ENCODE measurements around the gene ZBTB16.

The ZBTB16 gene

DNA sequence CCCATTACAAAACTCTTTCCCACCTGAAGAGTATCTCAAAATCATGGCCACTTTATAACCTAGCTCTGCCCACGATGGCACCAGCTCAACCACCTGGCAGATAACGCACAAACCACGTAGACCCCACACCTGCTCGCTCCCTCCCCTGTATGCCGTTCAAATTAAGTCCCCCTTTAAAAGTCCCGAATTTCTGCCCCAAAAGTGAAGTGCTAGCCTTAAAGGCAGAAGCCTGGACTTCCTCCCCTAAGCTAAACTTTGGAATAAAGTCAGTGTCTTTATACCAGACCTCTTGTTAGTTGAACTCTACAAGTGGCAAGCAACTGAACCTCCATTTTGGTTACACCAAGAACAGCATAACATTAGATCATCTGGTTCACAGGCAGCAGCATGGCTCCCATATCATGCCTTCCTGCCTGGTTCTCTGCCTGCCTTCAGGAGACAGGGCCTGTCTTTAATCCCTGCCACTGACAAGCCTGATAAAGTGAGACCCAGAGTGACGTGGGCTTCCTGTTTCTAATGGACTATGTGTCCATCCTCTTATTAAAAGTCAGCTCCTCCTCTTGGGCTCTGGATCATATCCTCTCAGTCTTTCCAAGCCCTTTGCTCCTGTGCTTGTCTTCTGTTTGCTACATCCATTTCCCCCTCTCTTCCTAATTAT lies 204.1 kb downstream of the ZBTB16 start:
- peaks cover 12% of the 10 kb centered on the region; the same call in 1 of the 2 replicates for H4K20me1 ChIP-seq (ENCODE audit: insufficient read depth, low read length)
- H3K4me1 ChIP-seq (ENCODE audit: insufficient read depth, low read length), result no peaks in the 10 kb centered on the region
- no peaks in the 10 kb centered on the region for H3K79me2 ChIP-seq (ENCODE audit: insufficient read depth, low read length)
- no peak overlapping the region for H3K9ac ChIP-seq (ENCODE audit: low read depth, low read length)
- no peak for ATAC-seq (ENCODE audit: insufficient read depth, low read depth)
- H3K4me2 ChIP-seq (ENCODE audit: insufficient read depth, low read length), result no peak overlapping the region
- H3K9me3 ChIP-seq (ENCODE audit: insufficient read depth, low read length, severe bottlenecking), result no peaks in the 10 kb centered on the region
- no peak overlapping the region for H2AFZ ChIP-seq (ENCODE audit: low read depth, low read length)
- DNase-seq, result no peak
- peaks cover 5% of the 10 kb centered on the region for H3K27me3 ChIP-seq (ENCODE audit: insufficient read depth, low read length, poor library complexity)
- H3K4me3 ChIP-seq (ENCODE audit: low read depth in 1 of 2, low read length in 2 of 2), result no peak overlapping the region
- no peaks in the 10 kb centered on the region for H3K36me3 ChIP-seq (ENCODE audit: insufficient read depth, low read length)
- no peak overlapping the region for H3K27ac ChIP-seq (ENCODE audit: low read length)
- TF ChIP-seq, protein P1, sequence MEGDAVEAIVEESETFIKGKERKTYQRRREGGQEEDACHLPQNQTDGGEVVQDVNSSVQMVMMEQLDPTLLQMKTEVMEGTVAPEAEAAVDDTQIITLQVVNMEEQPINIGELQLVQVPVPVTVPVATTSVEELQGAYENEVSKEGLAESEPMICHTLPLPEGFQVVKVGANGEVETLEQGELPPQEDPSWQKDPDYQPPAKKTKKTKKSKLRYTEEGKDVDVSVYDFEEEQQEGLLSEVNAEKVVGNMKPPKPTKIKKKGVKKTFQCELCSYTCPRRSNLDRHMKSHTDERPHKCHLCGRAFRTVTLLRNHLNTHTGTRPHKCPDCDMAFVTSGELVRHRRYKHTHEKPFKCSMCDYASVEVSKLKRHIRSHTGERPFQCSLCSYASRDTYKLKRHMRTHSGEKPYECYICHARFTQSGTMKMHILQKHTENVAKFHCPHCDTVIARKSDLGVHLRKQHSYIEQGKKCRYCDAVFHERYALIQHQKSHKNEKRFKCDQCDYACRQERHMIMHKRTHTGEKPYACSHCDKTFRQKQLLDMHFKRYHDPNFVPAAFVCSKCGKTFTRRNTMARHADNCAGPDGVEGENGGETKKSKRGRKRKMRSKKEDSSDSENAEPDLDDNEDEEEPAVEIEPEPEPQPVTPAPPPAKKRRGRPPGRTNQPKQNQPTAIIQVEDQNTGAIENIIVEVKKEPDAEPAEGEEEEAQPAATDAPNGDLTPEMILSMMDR (IDR thresholded peaks at IDR 0.05; ENCODE audit: borderline replicate concordance, extremely low read depth, low read length, poor library complexity, severe bottlenecking), result no peak
- no peak for TF ChIP-seq EZH2 (IDR thresholded peaks at IDR 0.05; ENCODE audit: borderline replicate concordance, low read depth, low read length, severe bottlenecking)

DNA sequence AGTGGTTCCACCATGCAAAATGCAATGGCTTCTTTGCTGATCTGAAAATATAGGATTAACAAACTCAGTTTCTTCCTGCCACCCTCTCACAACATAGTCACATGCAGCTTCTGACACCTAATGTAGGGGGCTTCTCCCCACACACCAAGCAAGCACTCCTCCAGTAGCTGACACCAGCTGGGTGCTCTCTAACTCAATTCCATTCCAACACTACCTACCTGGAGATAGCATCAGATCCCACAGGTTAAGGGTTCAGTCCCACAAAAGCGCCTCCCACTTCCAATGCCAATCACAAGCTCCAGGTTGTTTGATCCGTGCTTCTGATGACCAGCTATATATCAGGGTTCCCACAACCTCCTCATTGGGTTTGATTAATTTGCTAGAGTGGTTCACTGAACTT lies 204.9 kb downstream of the ZBTB16 start:
- DNase-seq (no peak), ATAC-seq (ENCODE audit: insufficient read depth, low read depth) (no peak)
- Histone ChIP-seq H4K20me1 (ENCODE audit: insufficient read depth, low read length) (peaks cover 8% of the 10 kb centered on the region; the same call in 1 of the 2 replicates), H3K4me2 (ENCODE audit: insufficient read depth, low read length) (no peak overlapping the region), H3K36me3 (ENCODE audit: insufficient read depth, low read length) (no peaks in the 10 kb centered on the region), H3K4me3 (ENCODE audit: low read depth in 1 of 2, low read length in 2 of 2) (no peak overlapping the region), H3K27me3 (ENCODE audit: insufficient read depth, low read length, poor library complexity) (peaks cover 5% of the 10 kb centered on the region), H3K9ac (ENCODE audit: low read depth, low read length) (no peak overlapping the region), H2AFZ (ENCODE audit: low read depth, low read length) (no peak overlapping the region), H3K79me2 (ENCODE audit: insufficient read depth, low read length) (no peaks in the 10 kb centered on the region), H3K9me3 (ENCODE audit: insufficient read depth, low read length, severe bottlenecking) (no peaks in the 10 kb centered on the region), H3K4me1 (ENCODE audit: insufficient read depth, low read length) (no peaks in the 10 kb centered on the region), H3K27ac (ENCODE audit: low read length) (no peak overlapping the region)
- TF ChIP-seq, protein P1 (IDR thresholded peaks at IDR 0.05; ENCODE audit: borderline replicate concordance, extremely low read depth, low read length, poor library complexity, severe bottlenecking), result no peak
- TF ChIP-seq EZH2 (IDR thresholded peaks at IDR 0.05; ENCODE audit: borderline replicate concordance, low read depth, low read length, severe bottlenecking), result no peak

DNA sequence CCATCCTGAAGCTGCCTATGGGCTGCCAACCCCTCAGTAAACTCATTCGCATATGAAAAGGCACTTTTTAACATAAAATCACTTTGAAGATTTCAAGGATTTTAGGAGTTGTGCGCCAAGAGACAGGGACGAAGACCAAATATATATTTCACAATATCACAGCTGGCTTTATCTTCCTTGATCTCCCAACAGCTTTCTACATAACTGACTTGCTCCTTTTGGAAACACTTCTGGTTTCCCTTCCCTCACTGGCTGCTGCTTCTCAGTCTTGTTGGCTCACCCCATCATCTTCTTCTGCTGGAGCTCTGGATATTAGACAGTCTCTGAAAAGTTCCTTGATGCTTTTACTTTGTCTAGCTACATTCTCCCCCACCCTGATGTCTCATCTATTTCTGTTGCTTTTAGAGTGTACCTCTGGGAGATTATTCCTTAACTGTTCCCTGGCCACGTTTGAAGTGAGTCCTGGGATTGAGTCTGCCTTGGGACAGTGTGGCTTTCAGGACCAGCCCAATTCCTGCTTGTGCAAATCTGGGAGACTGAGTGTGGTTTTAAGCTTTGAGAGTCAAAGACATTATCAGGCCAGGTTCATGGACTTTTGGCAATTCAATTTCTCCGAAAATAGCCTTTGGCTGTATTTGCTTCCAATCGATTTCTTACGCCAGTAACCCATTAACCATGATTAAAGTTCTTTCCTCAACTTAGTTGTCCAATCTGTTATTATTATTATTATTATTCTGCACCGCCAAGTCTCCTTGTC lies 205.8 kb downstream of the ZBTB16 start:
- H2AFZ ChIP-seq (ENCODE audit: low read depth, low read length), result no peak overlapping the region
- H3K27me3 ChIP-seq (ENCODE audit: insufficient read depth, low read length, poor library complexity), result peaks cover 5% of the 10 kb centered on the region

More for the DNA sequence above, 205.8 kb downstream of the ZBTB16 start:
- ATAC-seq (ENCODE audit: insufficient read depth, low read depth) (no peak), DNase-seq (no peak)
- Histone ChIP-seq H3K9me3 (ENCODE audit: insufficient read depth, low read length, severe bottlenecking) (no peaks in the 10 kb centered on the region), H3K4me1 (ENCODE audit: insufficient read depth, low read length) (no peaks in the 10 kb centered on the region), H3K27ac (ENCODE audit: low read length) (no peak overlapping the region), H3K4me3 (ENCODE audit: low read depth in 1 of 2, low read length in 2 of 2) (no peak overlapping the region), H3K79me2 (ENCODE audit: insufficient read depth, low read length) (no peaks in the 10 kb centered on the region), H4K20me1 (ENCODE audit: insufficient read depth, low read length) (peaks cover 8% of the 10 kb centered on the region; the same call in 1 of the 2 replicates), H3K4me2 (ENCODE audit: insufficient read depth, low read length) (no peak overlapping the region), H3K36me3 (ENCODE audit: insufficient read depth, low read length) (no peaks in the 10 kb centered on the region), H3K9ac (ENCODE audit: low read depth, low read length) (no peak overlapping the region)
- no peak for TF ChIP-seq EZH2 (IDR thresholded peaks at IDR 0.05; ENCODE audit: borderline replicate concordance, low read depth, low read length, severe bottlenecking)
- TF ChIP-seq, protein P1 (IDR thresholded peaks at IDR 0.05; ENCODE audit: borderline replicate concordance, extremely low read depth, low read length, poor library complexity, severe bottlenecking), result no peak

Data from DND-41 (cell line).